ENCODE data around the gene EIF1. TPM values are rescaled to one million over a fixed set of nuclear protein-coding genes. Genes with fewer than 3 reads are reported as not detected.

The EIF1 gene
- polyA plus RNA-seq, 2 of the 4 experiments (the other 2 are of a cell fraction), result 834 to 873 TPM

GRCh38 chr17:41730479-41730878 is 41.8 kb downstream of the EIF1 start:
- ChIA-PET CTCF (interaction anchor here (0.6 to 96.0 kb wide), 10 partner anchors 9 to 1118 kb away, joined by 3 to 3262 read pairs (median 3); partner anchors contain the start of genes FKBP10, JUP and P3H4), POLR2A (no interaction called here)
- ATAC-seq, result no peak
- no peak overlapping the region for H3K4me3 ChIP-seq
- DNase-seq (ENCODE audit: low read depth in 1 of 2, low spot score in 1 of 2), result no peak
- FAIRE-seq, result no peak
- no peak overlapping the region for H3K27ac ChIP-seq
- no peak overlapping the region for H3K4me2 ChIP-seq
- TF ChIP-seq TFCP2L1 (CRISPR knock-in tag; IDR thresholded peaks at IDR 0.05) (no peak), SMC3 (IDR thresholded peaks at IDR 0.05) (no peak), FOSL2 (IDR thresholded peaks at IDR 0.05) (no peak), FOSL2 (CRISPR knock-in tag; IDR thresholded peaks at IDR 0.05) (no peak), SREBF2 (IDR thresholded peaks at IDR 0.05) (no peak), CTCF (IDR thresholded peaks at IDR 0.05) (no peak), RAD21 (conservative IDR thresholded peaks at IDR 0.05 in 1 of 2, IDR thresholded peaks at IDR 0.05 in 1 of 2) (no peak), HEYL (CRISPR knock-in tag; IDR thresholded peaks at IDR 0.05) (no peak), MAX (IDR thresholded peaks at IDR 0.05) (no peak), KDM1A (IDR thresholded peaks at IDR 0.05; ENCODE audit: low read depth) (no peak), USF2 (IDR thresholded peaks at IDR 0.05) (no peak), ATOH8 (CRISPR knock-in tag; IDR thresholded peaks at IDR 0.05; ENCODE audit: low read depth) (no peak), CBX8 (IDR thresholded peaks at IDR 0.05) (no peak), EHF (CRISPR knock-in tag; IDR thresholded peaks at IDR 0.05) (no peak), TP53 (CRISPR knock-in tag; IDR thresholded peaks at IDR 0.05) (no peak), ZSCAN20 (CRISPR knock-in tag; IDR thresholded peaks at IDR 0.05) (no peak), HOXB5 (CRISPR knock-in tag; IDR thresholded peaks at IDR 0.05) (no peak), ZNF302 (CRISPR knock-in tag; IDR thresholded peaks at IDR 0.05) (no peak)
- H3K9me3 ChIP-seq, result no peaks in the 10 kb centered on the region
- 40% methylated on average over 4 of the region's 4 CpGs for WGBS (ENCODE audit: missing lambda C conversion rate)
- H3K4me1 ChIP-seq, result peaks cover 9% of the 10 kb centered on the region; the same call in 1 of the 3 replicates

- Histone ChIP-seq H3K4me1 (peaks cover 9% of the 10 kb centered on the region; the same call in 1 of the 3 replicates), H3K9me3 (no peaks in the 10 kb centered on the region), H3K27ac (no peak overlapping the region), H3K4me3 (no peak overlapping the region), H3K4me2 (no peak overlapping the region)
- TF ChIP-seq HOXA7 (CRISPR knock-in tag; IDR thresholded peaks at IDR 0.05), result no peak
- no peak for TF ChIP-seq KDM1A (IDR thresholded peaks at IDR 0.05; ENCODE audit: low read depth)
- no peak for TF ChIP-seq ZSCAN20 (CRISPR knock-in tag; IDR thresholded peaks at IDR 0.05)
- no peak for TF ChIP-seq POLR2AphosphoS2 (conservative IDR thresholded peaks at IDR 0.05; ENCODE audit: low read length)
- TF ChIP-seq HOXB13 (CRISPR knock-in tag; IDR thresholded peaks at IDR 0.05; ENCODE audit: low read depth), result no peak
- FAIRE-seq (no peak), ATAC-seq (no peak), DNase-seq (ENCODE audit: low read depth in 1 of 2, low spot score in 1 of 2) (no peak)
- ChIA-PET POLR2A (interaction anchor here (1.5 kb wide), 1 partner anchor 61 kb away, joined by 3 read pairs; no protein-coding TSS in a partner anchor), CTCF (interaction anchor here (0.8 to 96.0 kb wide), 4 partner anchors 36 to 228 kb away, joined by 3 to 3262 read pairs (median 10); partner anchors contain the start of genes FKBP10, JUP and P3H4)
- 36% methylated on average over 3 of the region's 3 CpGs for WGBS (ENCODE audit: missing lambda C conversion rate)
Measured at GRCh38 chr17:41731836-41732235, 43.2 kb downstream of the EIF1 start.
